Measurements from ENCODE around the gene CDC27.
"Not testable (repeated sequence)": the region's sequence is repeated elsewhere in the genome, so short reads cannot be mapped to it uniquely, and the experiment has no call there.

Gene CDC27

GRCh38 chr17:47190243-47190642 is 1.1 kb upstream of the CDC27 start:
- DNase-seq, result no peak

GRCh38 chr17:47189732-47190237 is 690 bp upstream of the CDC27 start:
- DNase-seq, result no peak

DNA sequence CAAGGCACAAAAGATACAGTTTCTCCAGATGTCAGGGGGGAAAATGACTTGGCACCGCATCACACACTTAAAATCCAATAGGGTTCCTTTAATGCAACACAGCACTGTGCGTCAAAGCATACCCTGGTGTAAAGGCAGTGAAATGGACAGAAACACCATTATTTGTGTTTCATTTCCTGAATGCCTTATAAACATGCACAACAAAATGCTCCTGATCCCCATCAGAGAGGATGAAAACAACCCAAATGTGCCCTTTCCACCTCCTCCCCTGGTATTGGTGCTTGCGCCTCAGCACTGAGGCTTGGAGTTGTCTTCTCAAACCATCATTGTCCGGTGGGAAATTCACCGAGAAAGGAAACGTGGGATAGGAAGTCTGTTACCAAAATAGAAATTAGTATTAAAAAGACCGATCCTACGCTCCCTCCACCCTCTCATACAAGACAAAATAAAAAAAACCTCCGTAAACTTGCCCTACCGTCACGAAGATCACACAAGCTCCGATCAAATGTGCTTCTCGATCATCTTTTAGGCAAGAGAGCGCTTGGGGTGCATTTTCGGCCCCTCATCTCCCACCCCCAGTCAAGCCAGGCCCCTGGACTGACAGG is 722 bp downstream of the CDC27 start:
- DNase-seq, result peak in 1 of 2 experiments; percentile 37

- no peak for DNase-seq
Measured at GRCh38 chr17:47184681-47185080, 4.4 kb downstream of the CDC27 start.

GRCh38 chr17:47180988-47181387 is 8.1 kb downstream of the CDC27 start:
- DNase-seq, result not testable (repeated sequence)

DNA sequence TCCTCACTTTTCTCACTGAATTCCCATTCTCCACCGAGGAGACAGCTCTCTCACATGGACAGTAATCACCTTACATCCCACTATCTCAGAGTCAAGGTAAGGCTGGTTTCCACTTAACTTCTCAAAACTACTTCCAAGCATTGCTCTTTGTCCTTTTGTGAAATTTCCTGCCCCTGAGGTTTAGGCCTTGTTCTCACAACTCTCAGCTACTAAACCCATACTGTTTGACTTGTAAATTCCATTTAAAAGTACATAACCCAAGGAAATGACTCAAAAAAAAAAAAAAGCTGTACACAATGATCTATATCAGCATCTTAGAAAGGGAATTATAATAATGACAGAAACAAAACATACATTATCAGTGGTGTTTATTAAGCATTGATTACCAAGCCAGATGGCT is 8.8 kb downstream of the CDC27 start:
- no peak for DNase-seq

GRCh38 chr17:47179141-47179540 is 10.0 kb downstream of the CDC27 start:
- no peak for DNase-seq

DNA sequence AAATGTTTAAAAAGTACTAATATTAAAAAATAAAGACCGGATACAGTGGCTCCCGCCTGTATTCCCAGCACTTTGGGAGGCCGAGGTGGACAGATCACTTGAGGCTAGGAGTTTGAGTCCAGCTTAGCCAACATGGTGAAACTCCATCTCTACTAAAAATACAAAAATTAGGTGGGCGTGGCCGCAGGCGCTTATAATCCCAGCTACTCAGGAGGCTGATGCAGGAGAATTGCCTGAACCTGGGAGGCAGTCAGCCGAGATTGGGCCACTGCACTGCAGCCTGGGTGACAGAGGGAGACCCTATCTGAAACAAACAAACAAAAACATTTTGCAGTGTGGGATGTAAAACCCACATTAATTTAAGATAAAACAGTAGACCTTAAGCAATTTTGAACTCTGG is 11.8 kb downstream of the CDC27 start:
- DNase-seq, result no peak

GRCh38 chr17:47176389-47176826 is 12.7 kb downstream of the CDC27 start:
- DNase-seq, result no peak

DNA sequence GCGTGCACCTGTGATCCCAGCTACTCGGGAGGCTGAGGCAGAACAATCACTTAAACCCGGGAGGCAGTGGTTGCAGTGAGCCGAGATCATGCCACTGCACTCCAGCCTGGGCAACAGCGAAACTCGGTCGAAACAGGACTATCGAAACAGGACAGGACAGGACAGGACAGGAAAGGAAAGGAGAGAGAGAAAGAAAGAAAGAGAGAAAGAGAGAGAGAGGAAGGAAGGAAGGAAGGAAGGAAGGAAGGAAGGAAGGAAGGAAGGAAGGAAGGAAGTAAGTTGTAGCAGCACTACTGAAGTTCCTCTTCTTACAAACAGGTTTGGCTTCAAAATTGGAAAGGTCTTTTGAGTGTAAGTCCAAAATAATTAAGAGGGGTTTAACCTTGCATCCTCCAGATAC is 14.3 kb downstream of the CDC27 start:
- DNase-seq, result not testable (repeated sequence)

- no peak for DNase-seq
Measured at GRCh38 chr17:47172696-47173565, 16.2 kb downstream of the CDC27 start.

DNA sequence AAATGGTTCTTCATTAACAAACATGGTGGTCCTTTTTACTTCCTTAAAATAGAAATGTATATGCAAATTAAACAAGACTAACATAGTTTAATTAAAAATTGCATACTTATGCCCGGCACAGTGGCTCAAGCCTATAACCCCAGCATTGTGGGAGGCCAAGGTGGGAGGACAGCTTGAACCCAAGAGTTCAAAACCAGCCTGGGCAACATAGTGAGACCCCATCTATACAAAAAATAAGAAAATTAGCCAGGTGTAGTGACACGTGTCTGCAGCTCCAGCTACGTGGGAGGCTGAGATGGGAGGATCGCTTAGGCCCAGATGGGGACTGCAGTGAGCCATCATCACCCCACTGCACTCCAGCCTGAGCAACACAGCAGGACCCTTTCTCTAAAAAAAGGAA is 18.4 kb downstream of the CDC27 start:
- DNase-seq, result no peak

- DNase-seq, result not testable (repeated sequence)
Measured at GRCh38 chr17:47168896-47169295, 20.2 kb downstream of the CDC27 start.

- DNase-seq, result not testable (repeated sequence)
Measured at GRCh38 chr17:47166854-47167253, 22.2 kb downstream of the CDC27 start.

GRCh38 chr17:47165137-47165536 is 24.0 kb downstream of the CDC27 start:
- no peak for DNase-seq

DNA sequence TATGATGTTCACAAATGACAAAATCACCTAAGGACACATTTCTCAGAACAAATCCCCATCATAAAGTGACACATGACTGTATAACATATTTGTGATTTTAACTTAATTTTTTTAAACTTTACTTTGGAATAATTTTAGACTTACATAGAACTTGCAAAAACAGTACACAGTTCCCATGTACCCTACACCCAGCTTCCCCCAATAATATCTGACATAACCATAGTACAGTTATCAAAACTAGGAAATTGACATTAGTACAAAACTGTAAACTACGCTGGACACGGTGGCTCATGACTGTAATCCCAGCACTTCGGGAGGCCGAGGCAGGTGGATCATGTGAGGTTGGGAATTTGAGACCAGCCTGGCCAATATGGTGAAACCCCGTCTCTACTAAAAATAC is 24.8 kb downstream of the CDC27 start:
- DNase-seq, result no peak

DNA sequence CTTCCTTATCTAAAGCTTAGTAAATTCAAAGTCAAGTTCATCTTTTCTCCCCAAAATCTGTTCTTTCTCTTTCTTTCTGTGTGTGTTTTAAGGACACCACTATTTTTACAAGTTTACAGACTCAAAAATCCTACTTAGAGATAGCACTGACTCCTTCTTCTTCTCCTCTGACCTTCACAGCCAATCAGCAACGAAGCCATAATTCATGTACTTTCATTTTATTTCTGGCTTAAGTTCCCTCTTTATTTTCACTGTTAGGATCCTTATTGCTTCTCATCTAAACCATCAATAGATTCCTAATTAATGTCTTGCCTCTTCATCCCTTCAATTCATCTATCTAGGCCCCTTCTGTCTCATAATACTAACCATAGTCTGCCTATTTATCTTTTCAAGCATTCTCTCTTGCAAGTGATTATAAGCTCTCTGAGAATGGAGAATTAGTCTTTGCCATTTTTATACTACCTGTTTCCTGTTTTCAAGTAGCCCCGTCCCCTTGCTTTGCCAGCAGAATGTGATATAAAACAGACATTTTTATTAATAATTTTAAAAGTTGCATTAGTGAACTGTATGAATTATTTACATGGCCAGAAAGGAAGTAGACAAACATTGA is 27.0 kb downstream of the CDC27 start:
- DNase-seq, result no peak

- no peak for DNase-seq
Measured at GRCh38 chr17:47159315-47159714, 29.8 kb downstream of the CDC27 start.

- no peak for DNase-seq
Measured at GRCh38 chr17:47145351-47145750, 43.7 kb downstream of the CDC27 start.

DNA sequence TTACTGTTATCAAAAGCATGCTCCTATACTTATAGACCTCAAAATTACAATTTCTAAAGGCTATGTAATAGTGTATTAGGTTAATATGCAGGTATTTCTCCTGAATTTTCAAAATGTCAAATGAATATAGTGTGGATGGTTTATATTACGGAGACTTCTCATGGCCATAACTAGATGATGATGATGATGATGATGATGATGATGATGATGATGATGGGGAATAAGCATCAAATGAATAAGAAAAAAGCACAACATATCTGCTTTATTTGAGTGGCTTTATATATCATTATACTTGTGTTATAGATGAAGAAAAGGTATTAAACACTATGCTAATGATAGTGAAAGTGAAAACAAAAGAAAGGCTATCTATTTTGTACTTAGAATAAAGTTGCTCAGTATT is 53.9 kb downstream of the CDC27 start:
- no peak for DNase-seq

- DNase-seq, result not testable (repeated sequence)
Measured at GRCh38 chr17:47134354-47134753, 54.7 kb downstream of the CDC27 start.

DNA sequence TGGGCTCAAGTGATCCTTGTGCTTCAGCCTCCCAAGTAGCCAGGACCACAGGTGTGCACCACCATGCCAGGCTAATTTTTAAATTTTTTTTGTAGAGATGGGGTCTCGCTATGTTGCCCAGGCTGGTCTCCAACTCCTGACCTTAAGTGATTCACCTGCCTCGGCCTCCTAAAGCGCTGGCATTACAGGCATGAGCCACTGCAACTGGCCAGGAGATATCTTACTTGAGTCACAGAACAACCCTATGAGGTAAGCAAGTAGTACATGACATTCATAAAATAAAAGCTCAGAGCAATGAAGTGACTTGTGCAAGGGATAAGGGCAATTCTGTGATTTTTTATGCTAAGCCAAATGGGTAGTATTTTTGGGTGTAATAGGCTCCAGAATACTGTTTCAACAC is 57.3 kb downstream of the CDC27 start:
- DNase-seq, result no peak

DNA sequence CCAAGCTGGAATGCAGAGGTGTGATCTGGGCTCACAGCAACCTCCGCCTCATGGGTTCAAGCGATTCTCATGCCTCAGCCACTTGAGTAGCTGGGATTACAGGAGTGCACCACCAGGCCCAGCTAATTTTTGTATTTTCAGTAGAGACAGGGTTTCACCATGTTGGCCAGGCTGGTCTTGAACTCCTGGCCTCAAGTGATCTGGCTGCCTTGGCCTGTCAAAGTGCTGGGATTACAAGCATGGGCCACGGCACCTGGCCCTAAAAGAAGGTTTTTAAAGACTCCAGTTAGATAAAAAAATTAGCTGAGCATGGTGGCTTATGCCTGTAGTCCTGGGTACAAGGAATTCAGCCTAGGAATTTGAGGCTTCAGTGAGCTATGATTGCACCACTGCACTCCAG is 62.3 kb downstream of the CDC27 start:
- not testable (repeated sequence) for DNase-seq

- not testable (repeated sequence) for DNase-seq
Measured at GRCh38 chr17:47123262-47123661, 65.8 kb downstream of the CDC27 start.

Measured in activated T-cell treated with anti-CD3 and anti-CD28 coated beads, Interleukin-2, amount 50 U/mL, for 48 hours (primary cell).